HG03354 (cell line): Measurements from ENCODE around the gene GNPDA1.
"Not testable (repeated sequence)": the region's sequence is repeated elsewhere in the genome, so short reads cannot be mapped to it uniquely, and the experiment has no call there.

Experiments used
- ATAC-seq: cut with Tn5 transposase; IDR thresholded peaks from one replicate; pipeline ENCODE4 v1.9.1; 2021; ENCODE audit warnings: mild to moderate bottlenecking; ENCODE audit not compliant: unreplicated experiment, poor library complexity, severe bottlenecking

Gene GNPDA1

DNA sequence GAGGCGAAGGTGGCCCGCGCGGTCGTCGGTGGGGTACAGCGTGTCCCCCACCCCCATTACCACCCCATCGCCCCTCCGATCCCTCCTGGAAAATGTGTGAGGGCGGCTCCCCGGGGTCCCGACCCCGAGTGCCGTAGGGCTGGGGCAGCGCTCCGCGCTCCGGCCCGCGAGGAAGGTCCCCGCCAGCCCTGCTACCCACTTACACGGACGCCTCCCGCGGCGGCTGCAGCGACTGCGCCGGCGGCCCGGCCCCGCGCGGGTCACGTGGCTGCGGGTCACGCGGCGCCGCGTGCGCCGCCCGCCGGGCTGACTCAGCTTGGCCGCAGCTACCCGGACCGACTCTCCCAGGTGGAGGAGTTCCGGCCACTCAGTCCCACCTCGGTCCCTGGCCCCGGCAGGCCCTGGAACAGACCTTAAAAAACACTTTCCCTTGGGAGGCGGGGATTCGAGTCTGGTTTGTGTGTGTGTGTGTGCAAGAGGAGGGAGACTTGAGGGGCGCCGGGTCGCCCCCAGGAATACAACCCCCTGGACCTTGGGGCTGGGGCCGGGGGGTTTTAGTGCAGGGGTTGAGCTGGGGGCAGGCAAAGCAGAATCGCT, at the start of gene GNPDA1:
GNPDA1 (minus strand) TSS at position 236 of the 597 bp plus-strand sequence. CDS start 992 bp downstream, outside the sequence.
- ATAC-seq = peak; percentile 53

- ATAC-seq = no peak
These were observed 46.6 kb upstream of the GNPDA1 start for GRCh38 chr5:142059304-142059940.

- no peak for ATAC-seq
These were observed 44.9 kb upstream of the GNPDA1 start for GRCh38 chr5:142057697-142058056.

DNA sequence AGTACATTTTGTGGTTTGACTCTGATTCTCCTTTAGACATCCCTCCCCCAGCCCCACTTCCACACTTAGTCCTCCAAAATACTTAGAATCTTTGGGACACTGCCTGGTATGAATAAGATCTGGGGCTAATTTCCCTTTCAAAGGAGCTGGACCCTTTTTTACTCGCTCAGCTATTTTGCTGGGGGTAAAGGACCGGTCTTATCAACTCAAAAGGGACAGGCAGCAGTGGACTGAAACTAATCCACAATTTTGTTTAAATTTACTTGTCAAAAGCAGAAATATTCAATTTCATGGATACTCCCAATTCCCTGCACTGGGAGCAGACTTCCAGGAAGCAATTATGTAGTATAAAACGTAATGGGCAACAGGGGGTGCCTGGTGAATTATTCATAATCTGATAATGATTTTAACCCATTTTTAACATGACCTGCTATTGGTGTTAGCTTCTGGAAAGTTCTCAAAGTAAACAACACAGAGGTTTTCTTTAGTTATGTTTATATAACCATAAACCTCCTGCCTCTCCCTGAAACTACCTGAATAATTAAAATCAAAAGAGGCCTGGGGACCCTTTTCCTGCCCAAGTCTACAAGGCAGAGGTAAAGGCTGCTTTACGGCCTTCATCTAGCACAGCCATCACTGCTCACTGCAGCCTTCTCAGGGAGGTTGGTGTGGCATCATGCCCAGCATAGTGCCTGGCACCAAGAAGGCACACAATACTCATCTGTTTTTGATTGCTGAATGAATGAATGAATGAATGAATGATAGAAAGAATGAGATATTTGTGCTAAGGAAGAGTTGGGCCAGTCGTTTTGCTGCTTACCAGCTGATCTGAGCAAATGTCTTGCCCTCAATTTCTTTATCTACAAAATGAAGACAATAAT, 44.2 kb upstream of the GNPDA1 start:
- ATAC-seq = no peak

- ATAC-seq = no peak
These were observed 42.5 kb upstream of the GNPDA1 start for GRCh38 chr5:142055301-142055700.

DNA sequence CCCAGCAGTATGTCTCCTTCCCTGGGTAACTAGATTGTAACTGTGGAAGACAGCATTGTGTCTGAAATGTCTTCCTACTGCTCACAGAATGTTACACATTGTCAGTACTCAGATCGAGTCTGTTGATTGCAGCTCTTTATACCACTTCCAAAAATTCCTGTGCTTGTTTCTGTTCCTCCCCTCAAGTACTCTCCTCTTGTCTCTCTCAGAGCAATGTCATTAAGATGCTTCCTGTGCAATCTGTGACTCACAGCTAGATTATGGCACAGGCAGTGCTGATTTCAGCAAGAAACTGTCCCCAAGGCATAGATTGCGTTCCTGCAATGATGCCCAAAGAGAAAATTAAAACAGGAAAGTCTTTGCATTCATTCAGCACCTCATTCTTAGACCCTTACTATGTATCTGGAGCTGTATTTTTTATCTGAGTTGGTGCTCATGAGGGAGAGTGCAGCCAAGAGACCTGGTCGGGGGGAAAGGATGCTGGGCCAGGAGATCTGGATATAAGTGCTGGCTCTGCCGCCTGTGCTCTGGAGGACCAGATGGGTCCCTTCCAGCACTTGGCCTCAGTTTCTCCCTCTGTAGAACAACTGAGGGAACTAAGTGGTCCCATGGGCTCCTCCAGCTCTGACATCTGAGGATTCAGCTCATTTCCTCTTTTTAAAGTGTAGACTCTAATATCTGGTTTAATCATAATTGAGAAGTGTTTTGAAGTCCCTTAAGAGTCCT, 40.8 kb upstream of the GNPDA1 start:
- ATAC-seq = no peak

DNA sequence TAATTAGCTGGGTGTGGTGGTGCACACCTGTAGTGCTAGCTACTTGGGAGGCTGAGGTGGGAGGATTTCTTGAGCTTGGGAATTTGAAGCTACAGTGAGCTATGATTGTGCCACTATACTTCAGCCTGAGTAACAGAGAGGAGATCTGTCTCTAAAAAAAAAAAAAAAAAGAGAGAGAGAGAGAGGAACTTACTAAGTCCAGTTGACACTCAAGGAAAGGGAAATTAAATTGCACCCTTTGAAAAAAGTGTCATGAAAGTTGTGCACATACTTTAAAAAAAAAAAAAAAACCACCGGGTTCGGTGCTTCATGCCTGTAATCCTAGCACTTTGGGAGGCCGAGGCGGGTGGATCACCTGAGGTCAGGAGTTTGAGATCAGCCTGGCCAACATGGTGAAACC, 39.2 kb upstream of the GNPDA1 start:
- ATAC-seq = not testable (repeated sequence)

DNA sequence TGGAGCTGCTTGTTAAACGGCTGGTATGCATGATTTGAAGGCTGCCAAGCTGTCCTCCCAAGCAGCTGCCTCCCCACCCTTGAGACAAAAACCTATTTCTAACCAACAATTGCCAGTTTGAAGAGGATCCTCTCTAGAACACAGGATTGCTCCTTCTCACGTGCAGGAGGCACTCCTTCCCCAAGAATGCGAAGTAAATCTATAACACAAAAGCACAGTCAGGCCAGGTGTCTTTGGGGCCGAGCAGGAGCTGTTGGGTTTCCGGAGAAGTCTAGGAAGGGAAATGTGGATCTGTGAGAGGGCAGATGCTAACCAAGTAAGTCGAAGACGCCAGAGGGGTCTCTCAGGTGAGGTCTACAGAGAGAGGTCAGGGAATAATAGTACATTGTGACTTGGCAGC, 35.4 kb upstream of the GNPDA1 start:
- no peak for ATAC-seq

DNA sequence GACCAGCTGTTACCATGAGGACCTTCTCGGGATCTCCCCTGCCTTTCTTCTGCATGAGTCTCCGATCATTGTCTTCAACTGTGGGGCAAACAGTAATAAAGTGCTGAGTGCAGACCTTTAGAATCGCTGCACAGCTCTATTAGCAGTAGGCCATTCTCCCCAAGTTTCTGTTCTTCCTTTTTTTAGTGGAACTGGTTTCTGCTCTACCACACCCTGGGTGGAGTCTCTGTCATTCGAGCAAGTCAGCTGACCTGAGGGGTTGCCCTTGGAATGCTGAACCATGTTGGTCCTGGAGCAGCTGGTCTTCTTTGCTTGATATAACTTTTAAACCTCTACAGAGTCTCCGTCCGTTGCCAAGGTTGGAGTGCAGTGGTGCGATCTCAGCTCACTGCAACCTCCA, 33.4 kb upstream of the GNPDA1 start:
- ATAC-seq = no peak

DNA sequence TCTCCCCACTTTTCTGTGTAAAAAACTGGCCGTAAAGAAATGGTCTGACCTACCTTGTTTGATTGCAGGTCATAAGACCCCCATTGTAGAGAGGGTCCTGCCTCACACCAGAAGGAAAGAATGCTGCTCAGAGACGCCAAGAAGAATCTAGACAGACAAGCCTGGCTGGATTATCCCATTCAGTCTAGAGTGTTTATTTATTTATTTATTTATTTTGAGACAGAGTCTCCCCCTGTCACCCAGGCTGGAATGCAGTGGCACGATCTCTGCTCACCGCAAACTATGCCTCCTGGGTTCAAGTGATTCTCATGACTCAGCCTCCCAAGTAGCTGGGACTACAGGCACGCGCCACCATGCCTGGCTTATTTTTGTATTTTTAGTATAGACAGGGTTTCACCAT, 28.1 kb upstream of the GNPDA1 start:
- not testable (repeated sequence) for ATAC-seq

GRCh38 chr5:142040285-142040684, 27.5 kb upstream of the GNPDA1 start:
- no peak for ATAC-seq

DNA sequence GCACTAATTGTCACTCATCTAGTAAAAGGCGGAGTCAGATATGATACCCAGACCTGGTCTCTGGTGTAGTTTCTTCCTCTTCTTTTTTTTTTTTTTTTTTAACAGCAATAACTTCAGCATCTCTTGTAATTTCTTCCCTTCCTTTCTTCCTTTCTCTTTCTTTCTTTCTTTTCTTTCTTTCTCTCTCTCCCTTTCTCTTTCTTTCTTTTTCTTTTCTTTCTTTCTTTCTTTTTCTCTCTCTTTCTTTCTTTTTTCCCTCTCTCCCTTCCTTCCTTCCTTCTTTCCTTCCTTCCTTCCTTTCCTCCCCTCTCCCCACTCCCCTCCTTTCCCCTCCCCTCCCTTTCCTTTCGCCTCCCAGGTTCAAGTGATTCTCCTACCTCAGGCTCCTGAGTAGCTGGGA, 25.9 kb upstream of the GNPDA1 start:
- ATAC-seq = no peak

DNA sequence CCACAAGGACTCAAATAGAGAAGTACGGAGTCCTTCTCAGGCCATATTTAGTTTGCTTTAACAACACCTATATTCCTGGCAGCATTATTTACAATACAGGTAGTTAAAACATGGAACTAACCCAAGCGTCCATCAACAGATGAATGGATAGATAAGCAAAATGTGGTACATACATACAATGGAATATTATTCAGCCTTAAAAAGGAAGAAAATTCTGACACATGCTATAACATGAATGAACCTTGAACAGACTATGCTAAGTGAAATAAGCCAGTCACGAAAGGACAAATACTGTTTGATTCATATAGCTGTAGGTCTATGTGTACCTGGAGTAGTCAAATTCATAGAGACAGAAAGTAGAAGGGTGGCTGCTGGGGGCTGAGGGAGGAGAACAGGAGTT, 24.8 kb upstream of the GNPDA1 start:
- ATAC-seq = not testable (repeated sequence)

GRCh38 chr5:142036918-142037317, 24.1 kb upstream of the GNPDA1 start:
- ATAC-seq = no peak

DNA sequence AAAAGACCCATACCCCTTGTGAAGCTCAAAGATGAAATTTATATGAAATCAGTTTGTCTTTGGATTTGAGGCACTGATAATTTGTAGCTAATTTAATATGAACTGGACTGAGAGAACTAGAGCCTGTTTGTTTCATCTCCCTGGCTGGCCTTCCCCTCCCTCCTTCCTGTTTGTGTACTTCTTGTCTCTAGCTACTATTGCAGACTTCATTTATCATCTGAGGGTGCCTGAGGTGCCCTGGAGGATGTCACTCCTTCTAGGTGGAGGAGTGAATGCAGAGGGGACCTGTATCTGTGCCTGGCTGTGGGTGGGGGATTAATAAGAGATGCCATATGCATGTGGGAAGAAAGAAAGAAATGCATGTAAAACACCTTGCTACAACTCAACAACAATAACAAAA, 22.2 kb upstream of the GNPDA1 start:
- no peak for ATAC-seq

DNA sequence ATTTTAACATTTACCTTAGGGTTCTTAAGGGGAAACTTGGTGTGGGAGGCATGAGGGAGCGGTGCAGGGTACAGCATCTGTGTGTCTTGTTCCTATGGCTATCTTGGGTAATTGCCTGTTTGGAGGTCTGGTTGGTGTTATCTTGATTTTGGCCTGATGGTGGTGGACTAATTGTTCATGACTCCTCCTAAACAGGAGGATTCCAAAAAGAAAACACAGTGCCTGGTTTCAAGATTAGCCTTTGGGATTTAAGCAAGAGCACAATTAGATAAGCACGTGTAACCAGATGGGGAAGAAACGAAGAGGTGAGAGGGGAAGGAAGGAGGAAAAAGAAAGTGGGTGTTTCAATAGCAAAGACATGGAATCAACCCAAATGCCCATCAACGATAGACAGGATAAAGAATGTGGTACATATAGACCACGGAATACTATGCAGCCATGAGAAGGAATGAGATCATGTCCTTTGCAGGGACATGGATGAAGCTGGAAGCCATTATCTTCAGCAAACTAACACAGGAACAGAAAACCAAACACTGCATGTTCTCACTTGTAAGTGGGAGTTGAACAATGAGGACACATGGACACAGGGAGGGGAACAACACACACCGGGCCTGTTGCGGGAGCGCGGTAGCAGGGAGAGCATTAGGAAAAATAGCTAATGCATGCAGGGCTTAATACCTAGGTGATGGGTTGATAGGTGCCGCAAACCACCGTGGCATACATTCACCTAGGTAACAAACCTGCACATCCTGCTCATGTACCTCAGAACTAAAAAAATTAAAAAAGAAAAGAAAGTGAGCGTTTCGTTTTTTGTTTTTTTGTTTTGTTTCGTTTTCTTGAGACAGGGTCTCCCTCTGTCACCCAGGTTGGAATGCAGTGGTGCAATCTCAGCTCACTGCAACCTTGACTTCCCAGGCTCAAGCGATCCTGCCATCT, 21.1 kb upstream of the GNPDA1 start:
- not testable (repeated sequence) for ATAC-seq

DNA sequence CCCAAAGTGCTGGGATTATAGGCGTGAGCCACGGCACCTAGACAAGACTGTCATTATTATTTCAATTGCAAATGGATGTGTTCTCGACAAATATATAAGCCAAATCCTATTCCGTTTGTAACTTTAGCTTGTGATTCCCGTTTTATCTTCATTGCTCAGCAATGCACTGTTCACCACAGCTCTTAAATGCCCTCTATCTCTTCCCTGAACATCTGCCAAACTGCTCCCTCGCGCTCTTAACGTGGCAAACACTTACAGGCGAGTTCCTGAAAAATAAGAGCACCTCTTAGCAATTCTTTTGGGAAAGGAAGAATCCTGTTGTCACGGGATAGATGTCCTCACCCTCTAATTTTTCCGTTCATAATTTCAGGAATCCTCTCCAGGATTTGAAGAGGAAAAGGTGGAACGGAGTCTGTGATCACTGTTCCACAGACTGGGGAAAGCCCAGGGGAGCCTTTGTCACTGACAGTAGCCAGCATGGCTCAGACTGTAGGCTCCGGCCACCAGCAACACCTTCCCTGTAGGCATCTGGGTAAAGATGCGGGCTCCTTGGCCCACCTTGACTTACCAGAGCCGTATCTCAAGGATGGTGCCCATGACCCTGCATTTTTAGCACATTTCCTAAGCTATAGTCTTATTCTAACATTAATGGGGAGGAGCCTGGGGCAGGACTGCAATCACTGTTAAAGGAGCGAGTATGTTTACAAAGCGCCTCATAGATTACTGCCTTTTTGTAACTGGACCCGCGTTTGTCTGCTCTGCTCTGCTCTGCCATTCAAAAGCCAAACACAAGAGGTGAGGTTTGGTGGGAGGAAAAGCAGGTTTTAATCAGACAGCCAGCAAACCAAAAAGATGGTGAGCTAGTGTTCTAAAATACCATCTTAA, 20.2 kb upstream of the GNPDA1 start:
- ATAC-seq = no peak

- no peak for ATAC-seq
These were observed 19.3 kb upstream of the GNPDA1 start for GRCh38 chr5:142032150-142032549.
